Activated T-cell treated with anti-CD3 and anti-CD28 coated beads for 1 hour (primary cell): ENCODE data around the gene IRF1.
"Not testable (repeated sequence)": the region's sequence is repeated elsewhere in the genome, so short reads cannot be mapped to it uniquely, and the experiment has no call there.

Experiments used
- DNase-seq: peaks from one replicate; pipeline ENCODE4 v3.0.0-alpha.2; 2020; ENCODE audit warnings: low read depth

The IRF1 gene

DNA sequence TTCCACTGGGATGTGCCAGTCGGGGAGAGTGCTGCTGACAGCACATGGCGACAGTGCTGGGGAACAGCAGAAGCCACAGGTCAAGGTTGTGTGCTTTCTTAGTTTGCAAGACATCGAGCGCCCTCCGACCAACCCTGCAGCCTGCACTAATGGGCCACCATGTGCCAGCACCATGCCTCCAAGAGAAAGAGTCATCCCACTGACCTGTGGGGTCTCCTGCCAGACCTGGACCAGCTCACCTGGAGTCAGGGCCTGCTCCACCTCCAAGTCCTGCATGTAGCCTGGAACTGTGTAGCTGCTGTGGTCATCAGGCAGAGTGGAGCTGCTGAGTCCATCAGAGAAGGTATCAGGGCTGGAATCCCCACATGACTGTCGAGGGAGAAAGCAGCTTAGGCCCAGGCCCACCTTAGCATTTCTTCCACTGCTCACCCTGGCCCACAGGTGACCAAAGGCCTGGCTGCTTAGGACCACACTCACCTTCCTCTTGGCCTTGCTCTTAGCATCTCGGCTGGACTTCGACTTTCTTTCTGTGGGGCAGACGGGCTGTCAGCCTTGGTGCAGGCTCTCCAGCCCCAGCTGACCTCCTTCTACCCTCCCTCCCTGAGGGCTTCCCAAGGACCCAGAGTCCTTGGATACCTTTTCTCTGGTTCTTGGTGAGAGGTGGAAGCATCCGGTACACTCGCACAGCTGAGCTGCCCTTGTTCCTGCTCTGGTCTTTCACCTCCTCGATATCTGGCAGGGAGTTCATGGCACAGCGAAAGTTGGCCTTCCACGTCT lies 4.1 kb downstream of the IRF1 start:
- DNase-seq = no peak

DNA sequence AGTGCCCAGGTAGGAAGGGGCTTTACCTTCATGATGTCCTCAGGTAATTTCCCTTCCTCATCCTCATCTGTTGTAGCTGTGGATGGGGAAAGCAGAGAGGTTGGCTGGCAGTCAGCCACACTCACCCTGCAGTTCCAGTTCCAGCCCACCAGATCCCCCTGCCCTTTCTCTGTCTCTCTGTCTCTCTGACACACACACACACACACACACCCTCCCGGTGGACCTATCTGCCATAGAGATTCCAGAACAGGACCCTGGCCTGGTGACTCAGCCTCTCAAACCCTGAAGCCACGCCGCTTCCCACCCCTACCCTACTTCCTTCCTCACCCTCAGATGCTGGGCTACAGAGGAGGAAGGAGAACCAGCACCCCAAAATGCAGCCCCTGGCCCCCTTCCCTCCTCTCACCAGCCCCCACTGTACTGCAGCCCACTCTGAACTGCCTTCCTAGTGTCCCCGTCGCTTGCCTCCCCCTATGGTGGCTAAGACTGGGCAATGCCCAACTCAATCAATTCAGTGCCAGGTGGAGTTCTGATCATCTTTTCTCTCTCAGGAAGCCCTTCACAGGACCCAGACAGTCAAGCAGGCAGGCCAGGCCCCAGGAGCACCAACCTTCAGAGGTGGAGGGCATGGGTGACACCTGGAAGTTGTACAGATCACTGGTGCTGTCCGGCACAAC lies 4.8 kb downstream of the IRF1 start:
- DNase-seq = no peak

DNA sequence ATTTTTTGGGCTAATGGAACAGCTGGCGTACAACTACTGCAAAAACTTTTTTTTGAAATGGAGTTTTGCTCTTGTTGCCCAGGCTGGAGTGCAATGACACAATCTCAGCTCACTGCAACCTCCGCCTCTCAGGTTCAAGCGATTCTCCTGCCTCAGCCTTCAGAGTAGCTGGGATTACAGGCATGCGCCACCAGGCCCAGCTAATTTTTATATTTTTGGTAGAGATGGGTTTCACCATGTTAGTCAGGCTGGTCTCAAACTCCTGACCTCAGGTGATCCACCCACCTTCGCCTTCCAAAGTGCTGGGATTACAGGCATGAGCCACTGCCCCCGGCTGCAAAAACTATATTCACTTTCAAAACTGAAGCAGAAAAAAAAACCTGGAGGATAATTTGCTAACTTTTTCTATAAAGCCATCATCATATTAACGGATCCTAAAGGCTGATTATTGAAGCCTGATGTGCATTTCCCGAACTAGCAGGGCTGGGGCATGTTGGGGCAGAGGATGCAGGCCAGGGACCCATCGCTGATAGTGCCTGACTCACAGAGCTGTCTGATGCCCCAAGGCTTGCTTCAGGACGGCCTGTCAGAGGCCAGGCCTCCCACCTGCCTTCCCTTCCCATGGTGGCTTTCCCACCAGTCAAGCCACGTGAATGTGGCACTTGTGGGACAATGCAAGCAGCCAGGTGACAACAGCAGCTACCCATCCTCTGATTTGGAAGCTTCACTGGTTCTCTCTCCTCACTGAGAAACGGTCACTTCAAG lies 5.5 kb downstream of the IRF1 start:
- not testable (repeated sequence) for DNase-seq

DNA sequence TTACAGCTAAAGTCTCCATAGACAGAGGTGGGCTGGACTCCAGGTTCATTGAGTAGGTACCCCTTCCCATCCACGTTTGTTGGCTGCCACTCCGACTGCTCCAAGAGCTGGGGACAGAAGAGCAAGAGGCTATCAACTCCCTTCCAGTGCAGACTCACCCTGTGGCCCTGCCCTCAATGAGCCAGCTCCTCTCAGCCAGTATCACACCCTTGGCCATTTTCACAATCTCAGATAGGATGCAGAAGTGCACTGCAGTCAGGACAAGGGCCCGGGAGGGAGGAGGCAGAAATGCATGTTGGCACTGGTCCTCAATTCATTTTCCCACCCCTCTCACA lies 6.2 kb downstream of the IRF1 start:
- DNase-seq = no peak

DNA sequence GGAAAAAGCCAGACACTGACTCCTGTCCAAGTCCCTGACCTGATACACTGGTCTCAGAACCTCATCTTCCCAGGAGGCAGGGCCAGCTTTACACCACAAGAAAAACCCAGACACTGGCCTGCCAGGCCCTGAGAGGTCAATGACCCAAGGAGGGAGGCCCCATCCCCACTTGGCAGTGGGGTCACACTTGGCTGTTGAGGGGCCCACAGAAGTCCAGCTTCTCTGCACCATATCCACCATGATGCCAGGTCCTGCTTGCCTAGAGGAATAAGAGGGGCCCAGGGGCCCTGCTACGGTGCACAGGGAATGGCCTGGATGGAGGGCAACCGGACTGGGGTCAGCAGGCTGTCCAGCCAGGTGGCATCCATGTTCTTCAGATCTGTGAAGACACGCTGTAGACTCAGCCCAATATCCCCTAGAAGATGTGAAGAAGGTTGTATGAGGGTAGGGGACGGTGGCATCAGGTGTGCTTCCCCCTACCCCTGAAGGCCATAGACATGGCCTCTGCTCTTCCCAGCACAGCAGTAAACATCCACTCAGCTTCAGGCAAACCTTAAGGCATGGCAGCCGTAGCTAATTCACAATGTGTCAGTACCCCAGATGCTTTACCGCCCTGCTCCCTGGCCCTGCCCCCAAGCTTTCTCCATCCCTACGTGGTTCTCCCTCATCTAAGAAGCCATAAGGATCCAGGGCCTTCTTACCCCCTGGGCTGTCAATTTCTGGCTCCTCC lies 6.7 kb downstream of the IRF1 start:
- DNase-seq = no peak

DNA sequence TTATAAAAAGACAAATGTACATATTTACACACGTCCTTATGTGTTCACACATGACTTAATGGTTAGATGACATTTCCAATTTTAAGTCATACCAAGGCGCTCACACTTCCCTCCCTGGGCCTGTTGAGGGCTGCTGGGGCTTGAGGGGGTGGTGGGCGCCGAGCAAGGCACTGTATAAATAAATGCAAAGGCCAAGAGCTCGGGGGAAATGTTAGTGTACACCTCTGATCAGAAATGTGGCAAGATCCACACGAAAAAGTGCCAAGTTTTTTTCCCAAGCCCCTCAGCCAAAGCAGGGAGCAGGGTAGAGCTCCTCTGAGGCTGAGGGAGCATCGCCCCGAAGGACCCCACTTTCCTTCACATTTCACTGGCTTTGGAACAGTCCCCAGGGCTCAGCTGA lies 7.5 kb downstream of the IRF1 start:
- DNase-seq = no peak

DNA sequence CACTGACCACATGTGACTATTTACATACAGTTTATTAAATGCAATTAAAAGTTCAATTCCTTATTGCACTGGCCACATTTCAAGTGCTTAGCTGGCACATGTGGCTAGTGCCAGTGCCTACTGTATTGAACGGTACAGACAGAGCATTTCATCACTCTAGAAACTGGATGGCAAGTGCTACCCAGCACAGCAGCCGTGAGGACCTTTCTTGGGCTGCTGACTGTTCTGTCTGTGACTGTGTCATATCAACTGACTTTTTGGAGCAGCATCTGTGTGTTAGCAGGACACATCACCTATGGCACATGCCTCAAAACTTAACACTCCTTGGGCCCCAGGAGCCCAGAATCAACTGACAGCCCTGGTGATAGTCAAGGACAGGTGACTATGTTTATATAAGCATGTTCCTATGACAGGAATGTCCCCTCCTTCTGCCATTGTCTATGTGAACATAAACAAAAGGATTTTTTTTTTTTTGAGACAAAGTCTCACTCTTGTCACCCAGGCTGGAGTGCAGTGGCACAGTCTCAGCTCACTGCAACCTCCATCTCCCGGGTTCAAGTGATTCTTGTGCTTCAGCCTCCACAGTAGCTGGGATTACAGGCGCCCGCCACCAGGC lies 8.9 kb downstream of the IRF1 start:
- DNase-seq = no peak

DNA sequence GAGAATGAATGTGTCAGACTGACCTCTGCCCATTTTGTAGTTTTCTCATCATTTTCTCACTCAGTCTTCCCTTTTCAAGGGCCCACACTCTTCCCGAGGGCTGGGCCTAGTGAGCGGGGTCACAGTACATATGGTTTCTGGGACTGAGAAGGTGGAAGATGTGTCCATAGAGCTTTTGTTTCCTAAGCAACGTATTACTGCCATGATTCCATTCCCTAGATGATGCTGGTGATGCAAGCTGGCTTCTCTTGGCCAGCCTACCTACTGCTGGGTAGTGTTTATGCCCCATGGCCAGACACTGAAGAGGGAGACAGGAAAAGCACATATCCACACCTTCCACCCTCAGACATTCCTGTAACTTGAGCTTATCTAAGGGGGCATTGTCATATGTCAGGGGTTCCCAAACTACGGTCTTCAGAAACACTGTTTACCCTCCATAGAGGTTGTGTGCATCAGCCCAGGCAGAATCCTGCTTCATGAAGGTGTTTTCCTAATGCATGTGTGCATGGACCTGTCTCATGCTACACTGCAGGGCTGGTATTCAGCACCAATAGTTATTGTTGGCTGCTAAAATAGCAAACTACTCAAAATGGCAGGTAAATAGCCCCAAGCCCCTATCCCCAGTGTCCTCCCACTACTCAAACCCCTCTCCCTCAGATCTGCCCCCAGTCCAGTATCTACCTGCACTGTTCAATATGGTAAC lies 9.5 kb downstream of the IRF1 start:
- DNase-seq = no peak

DNA sequence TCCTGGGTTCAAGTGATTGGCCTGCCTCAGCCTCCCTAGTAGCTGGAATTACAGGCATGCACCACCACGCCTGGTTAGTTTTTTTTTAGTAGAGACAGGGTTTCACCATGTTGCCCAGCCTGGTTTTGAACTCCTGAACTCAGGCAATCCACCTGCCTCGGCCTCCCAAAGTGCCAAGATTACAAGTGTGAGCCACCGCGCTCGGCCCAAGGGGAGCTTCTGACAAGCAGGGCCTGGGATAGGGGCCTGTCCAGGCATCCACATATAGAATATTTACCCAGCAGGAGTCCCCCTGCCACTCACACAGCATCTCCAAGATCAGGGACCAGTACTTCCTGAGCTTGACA lies 10.1 kb downstream of the IRF1 start:
- no peak for DNase-seq

DNA sequence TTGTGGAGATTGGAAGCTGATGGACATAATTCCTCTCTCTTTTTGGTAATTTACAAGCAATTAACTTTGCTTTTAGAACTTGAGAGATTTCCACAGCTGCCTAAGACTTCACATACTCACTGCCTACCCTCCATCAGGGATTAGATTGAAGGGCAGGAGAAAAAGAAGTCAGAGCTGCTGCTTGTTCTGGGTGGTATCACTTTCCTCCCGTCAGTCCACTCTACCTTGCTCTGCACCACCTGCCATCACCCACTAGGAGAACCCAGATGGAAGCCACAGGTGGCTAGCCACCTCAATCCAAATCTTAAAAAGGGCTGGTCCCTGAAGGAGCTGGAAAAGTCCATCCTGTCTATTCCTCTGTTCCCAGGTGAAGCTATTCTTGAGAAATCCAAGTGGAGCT lies 10.5 kb downstream of the IRF1 start:
- no peak for DNase-seq

DNA sequence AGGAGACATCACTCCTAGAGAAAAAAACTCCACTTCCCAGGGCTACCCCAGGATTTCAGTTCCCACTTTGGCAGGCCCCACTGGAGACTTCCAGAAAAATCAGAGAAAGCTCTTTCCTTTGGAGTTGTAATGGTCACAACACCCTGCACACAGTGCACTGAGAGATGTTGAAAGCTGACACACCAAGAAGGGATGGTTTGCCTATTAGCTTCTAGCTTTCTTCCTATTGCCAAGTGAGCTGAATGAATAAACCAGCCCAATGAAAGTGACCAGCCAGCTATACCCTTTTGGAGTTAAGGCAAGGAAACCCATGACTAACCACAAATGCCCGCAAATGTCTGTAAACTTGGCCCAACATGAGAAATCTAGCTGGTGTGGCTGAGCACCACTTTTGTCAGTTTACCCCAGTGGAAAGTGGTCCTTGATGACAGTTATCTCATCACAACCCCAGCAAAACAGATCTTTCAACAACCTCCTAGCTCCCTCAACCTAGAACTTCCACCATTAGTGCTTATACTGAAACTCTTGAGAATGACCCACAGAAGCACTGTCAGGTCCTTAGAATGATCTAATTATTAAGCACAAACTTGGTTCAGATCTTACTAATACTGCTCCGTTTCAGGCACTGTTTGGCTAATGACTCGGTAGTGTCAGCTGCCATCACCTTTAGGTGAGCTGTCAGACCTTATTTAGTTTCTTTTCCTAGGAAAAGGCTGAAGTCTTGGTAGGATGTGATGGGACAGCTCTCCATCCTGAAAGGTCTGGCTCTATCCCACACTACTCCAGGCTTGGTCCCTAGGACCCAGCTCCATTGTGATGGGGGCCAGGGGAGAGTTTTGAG lies 11.2 kb downstream of the IRF1 start:
- DNase-seq = no peak

DNA sequence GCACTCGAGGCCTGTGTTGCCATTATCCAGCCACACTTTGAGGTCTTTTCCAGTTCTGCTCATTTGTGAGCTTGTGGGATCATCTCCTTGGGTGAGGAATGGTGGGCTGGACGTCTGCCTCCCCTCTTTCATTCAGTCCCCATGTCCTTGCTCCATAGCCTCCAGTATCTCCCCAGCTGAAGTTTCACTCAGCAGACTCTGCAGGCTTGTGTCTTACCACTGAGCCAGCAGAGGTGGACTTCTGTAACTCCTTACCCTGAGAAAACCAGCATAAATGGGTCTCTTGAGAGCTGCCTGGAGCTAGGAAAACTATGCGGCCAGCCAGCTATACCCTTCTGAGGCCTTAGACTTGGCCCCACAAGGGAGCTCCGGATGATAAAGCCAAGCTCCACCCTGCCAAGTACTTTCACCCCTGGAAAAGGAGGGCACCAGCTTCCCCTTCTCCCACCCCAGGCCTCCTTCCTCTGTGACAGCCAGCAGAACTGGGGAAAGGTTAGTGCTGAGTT lies 12.2 kb downstream of the IRF1 start:
- no peak for DNase-seq

DNA sequence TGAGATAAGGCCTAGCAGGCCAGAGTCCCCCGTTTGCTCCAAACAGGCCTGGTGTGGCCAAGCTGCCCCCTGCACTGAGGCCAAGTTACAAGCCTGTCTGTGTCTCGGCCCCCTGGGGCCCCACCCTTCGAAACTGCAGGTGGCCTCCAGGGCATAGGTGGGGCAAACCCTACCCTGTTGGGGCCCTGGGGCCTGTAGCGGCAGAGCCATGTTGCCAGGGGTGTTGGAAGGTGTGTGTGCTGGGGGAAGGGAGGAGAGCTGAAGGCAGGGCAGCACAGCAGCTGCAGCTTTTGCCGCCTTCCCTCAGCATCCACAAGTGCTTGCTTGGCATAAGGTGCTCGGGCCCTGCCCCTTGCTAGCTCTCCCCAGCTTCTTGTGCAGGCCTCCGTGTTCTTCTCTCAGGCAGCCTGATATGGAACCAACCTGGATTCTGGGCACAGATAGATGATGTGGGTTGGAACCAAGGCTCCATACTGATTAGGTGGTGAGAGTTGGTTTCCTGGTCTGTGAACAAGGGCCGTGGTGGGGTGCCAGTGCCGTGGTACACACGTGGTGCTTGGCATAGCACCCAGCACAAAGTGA lies 12.7 kb downstream of the IRF1 start:
- DNase-seq = no peak

DNA sequence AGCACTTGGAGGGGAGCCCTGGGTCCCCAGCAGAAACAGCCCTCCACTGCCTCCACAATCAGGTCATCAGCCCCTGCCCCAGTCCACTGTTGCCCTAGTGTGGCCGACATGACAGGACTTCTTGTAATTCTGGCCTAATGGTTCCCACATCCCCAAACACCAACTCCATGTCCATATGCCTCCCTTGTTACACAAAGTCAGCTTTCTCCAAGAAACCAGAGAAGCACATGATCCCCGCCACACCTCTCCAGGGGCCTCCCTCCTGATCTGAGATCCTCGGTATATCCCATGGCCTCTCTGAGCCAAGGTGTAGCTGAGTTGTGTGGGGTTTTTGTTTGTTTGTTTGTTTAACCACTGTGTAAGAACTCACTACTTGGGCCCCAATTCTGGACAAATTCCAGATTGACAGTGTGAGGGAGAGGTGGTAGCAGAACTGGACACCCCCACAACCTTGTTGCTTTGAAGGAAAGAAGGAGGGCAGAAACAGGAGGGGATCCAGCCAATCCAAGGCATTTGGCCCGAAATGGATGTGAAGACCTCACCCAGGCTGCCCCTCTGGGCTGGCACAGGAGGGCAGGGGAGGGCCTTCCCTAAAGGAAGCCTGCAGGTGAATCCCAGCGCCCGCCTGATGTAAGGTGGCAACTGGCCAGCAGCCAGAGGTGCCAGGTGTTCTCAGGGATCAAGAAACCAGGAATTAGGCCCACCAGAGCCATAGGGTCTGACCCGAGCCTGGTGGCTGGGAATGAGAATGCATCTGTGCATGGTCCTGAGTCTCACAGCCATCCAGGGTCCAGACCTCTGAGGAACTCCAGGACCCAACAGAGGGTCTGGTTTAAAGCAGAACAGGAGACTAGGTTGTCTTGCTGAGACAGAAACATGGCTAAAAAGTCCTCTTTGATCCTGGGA lies 13.4 kb downstream of the IRF1 start:
- DNase-seq = no peak

DNA sequence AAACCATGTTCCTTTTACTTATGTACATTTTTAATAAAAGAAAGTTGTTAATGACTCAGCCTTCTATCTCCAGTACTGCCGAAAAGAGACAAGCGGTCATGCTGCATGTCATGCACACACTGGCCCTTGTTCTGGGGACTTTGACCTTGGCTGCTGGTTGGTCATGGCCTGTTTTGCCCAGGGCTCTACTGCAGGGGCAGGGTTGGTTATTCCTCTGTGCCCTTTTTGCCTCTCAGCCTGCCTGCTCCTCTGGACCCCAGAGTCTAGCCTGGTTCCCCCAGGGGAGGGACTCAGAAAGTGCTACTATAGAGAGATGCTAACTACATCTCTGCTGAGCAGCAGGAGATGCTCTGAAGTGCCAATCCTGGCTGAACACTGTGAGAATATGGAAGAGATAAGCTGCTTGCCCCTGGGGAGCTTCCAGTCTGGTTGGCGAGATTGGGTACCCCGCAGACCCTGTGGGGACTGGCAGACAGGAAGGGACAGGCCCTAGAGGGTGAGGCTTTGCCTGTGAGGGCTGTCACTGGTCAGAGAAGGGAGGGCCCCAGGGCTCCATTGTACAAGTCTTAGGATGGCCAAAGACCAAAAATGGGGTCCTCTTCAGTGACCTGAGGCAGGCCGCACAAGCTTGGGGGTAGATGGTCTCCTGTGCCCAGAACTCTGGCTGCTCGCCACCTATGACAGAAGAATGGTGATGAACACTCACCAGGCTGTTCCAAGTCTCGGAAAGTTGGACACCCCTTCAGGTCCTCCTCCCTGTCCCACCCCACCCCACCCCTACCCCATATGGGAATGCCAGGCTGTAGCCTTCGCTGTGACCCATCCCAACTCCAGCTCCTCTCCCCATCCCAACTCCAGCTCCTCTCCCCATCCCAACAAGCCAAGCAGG lies 14.3 kb downstream of the IRF1 start:
- DNase-seq = no peak

DNA sequence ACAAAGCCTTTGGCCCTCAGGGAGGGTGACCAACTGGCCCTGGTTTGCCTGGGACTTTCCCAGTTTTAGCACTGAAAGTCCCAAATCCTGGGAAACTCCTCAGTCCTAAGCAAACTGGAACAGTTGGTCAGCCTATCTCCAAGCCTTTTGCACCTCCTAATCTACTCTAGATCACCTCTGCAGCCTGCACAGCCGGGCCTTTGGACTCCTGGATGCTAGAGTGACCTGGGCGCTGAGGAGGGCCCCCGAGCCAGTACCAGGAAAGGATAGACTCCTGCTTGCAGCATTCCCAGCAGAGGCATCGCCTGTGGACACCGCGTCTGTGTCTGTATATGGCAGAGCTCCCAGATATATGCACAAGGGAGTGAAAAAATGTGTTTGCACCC lies 15.1 kb downstream of the IRF1 start:
- DNase-seq = no peak

DNA sequence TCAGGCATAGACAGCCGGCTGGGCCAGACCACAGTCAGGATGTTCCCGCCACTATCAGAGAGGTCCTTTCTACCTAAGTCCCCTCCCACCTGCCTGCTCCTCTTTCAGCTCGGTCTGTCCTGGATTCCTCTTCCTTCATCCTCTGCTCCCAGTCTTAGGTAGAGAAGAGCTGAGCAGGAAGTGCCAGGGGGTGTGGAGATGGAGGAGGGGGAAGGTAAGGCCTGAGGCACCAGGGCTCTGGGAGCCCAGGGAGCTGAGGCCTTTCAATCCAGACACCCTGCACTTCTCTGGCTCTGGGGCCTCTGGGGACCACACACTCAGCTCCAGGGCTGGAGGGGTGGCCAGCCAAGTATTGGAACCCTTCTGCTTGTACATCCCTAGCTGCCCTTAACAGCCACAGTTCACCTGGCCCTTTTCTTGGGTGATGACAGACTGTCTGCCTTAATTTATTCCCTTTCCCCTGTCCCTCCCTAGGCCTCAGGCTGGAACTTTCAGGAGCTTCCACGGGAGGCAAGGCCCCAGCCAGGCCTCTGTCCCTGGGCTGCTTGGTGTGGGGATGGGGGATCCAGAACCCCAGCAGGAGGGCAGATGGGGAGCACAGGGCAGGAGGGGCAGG lies 15.6 kb downstream of the IRF1 start:
- no peak for DNase-seq
